Measurements from ENCODE around the gene ARID5B.

The ARID5B gene

GRCh38 chr10:62079885-62080559 lies 178.5 kb downstream of the ARID5B start:
- H3K36me3 ChIP-seq (ENCODE audit: control insufficient read depth, insufficient read depth, low read length), result no peaks in the 10 kb centered on the region
- H3K9ac ChIP-seq, result no peak overlapping the region
- H3K4me3 ChIP-seq (ENCODE audit: low read depth, low read length), result no peak overlapping the region
- no peak overlapping the region for H2AFZ ChIP-seq
- H3K9me3 ChIP-seq (ENCODE audit: control insufficient read depth, low read length), result no peaks in the 10 kb centered on the region
- TF ChIP-seq CTCF (IDR thresholded peaks at IDR 0.05), result no peak
- no peaks in the 10 kb centered on the region for H3K27me3 ChIP-seq (ENCODE audit: control insufficient read depth, insufficient read depth, low read length)
- no peaks in the 10 kb centered on the region for H3K79me2 ChIP-seq
- H3K4me2 ChIP-seq (ENCODE audit: low read length), result no peak overlapping the region
- H3K4me1 ChIP-seq, result peaks cover 13% of the 10 kb centered on the region
- H3K27ac ChIP-seq, result no peak overlapping the region

GRCh38 chr10:62080905-62081304 lies 179.4 kb downstream of the ARID5B start:
- Histone ChIP-seq H3K9me3 (ENCODE audit: control insufficient read depth, low read length) (no peaks in the 10 kb centered on the region), H3K79me2 (no peaks in the 10 kb centered on the region), H3K4me3 (ENCODE audit: low read depth, low read length) (no peak overlapping the region), H3K36me3 (ENCODE audit: control insufficient read depth, insufficient read depth, low read length) (no peaks in the 10 kb centered on the region), H3K9ac (no peak overlapping the region), H3K27me3 (ENCODE audit: control insufficient read depth, insufficient read depth, low read length) (no peaks in the 10 kb centered on the region), H3K27ac (no peak overlapping the region), H2AFZ (no peak overlapping the region), H3K4me2 (ENCODE audit: low read length) (no peak overlapping the region), H3K4me1 (peaks cover 13% of the 10 kb centered on the region)
- TF ChIP-seq CTCF (IDR thresholded peaks at IDR 0.05), result no peak

- H3K4me1 ChIP-seq, result peaks cover 13% of the 10 kb centered on the region
- no peak overlapping the region for H2AFZ ChIP-seq
- H3K79me2 ChIP-seq, result no peaks in the 10 kb centered on the region
- H3K9me3 ChIP-seq (ENCODE audit: control insufficient read depth, low read length), result no peaks in the 10 kb centered on the region
- no peak overlapping the region for H3K4me2 ChIP-seq (ENCODE audit: low read length)
- H3K4me3 ChIP-seq (ENCODE audit: low read depth, low read length), result no peak overlapping the region
- peak overlapping the region; percentile 31 for H3K27ac ChIP-seq
- no peaks in the 10 kb centered on the region for H3K27me3 ChIP-seq (ENCODE audit: control insufficient read depth, insufficient read depth, low read length)
- no peaks in the 10 kb centered on the region for H3K36me3 ChIP-seq (ENCODE audit: control insufficient read depth, insufficient read depth, low read length)
- no peak overlapping the region for H3K9ac ChIP-seq
- no peak for TF ChIP-seq CTCF (IDR thresholded peaks at IDR 0.05)
Measured at GRCh38 chr10:62081341-62082270, 180.1 kb downstream of the ARID5B start.

- H3K36me3 ChIP-seq (ENCODE audit: control insufficient read depth, insufficient read depth, low read length), result no peaks in the 10 kb centered on the region
- H3K4me2 ChIP-seq (ENCODE audit: low read length), result no peak overlapping the region
- peaks cover 10% of the 10 kb centered on the region for H3K4me1 ChIP-seq
- no peaks in the 10 kb centered on the region for H3K27me3 ChIP-seq (ENCODE audit: control insufficient read depth, insufficient read depth, low read length)
- no peak overlapping the region for H2AFZ ChIP-seq
- no peak overlapping the region for H3K9ac ChIP-seq
- no peaks in the 10 kb centered on the region for H3K9me3 ChIP-seq (ENCODE audit: control insufficient read depth, low read length)
- no peak for TF ChIP-seq CTCF (IDR thresholded peaks at IDR 0.05)
- no peak overlapping the region for H3K4me3 ChIP-seq (ENCODE audit: low read depth, low read length)
- no peaks in the 10 kb centered on the region for H3K79me2 ChIP-seq
- peak overlapping the region; percentile 31 for H3K27ac ChIP-seq
Measured at GRCh38 chr10:62082271-62082656, 180.8 kb downstream of the ARID5B start.

All from parathyroid adenoma (tissue), 2 donors.